Adrenal gland (tissue), 12 donors: ENCODE results near the gene LRRK2. TPM values are rescaled to one million over a fixed set of nuclear protein-coding genes. Genes with fewer than 3 reads are reported as not detected.

ENCODE experiments used
- DNase-seq, 7 donors: peaks; one replicate each; pipeline ENCODE4 v3.0.0-alpha.2; 2019 to 2020
- H3K27ac ChIP-seq, 5 donors: fragments of 200-600 bp; sonication (generic) in 4 of 5; 1 replicate in 3 of 5; 2 replicates in 2 of 5; pipeline versions ENCODE4 v1.5.1 to v1.8.0; 2016 to 2020; ENCODE audit warnings: mild to moderate bottlenecking in 1 of 5
- H3K27me3 ChIP-seq: fragments of 200-600 bp; 2 replicates; pipeline ENCODE4 v1.8.0; 2021
- H3K36me3 ChIP-seq, 2 donors: fragments of 200-600 bp; replicated peaks in 1 of 2; 1 replicate in 1 of 2; 2 replicates in 1 of 2; pipeline versions ENCODE4 v1.5.1 to v1.8.0; 2018 to 2022
- H3K4me1 ChIP-seq, 2 donors: fragments of 200-600 bp; replicated peaks in 1 of 2; 1 replicate in 1 of 2; 2 replicates in 1 of 2; pipeline versions ENCODE4 v1.5.1 to v1.8.0; 2018 to 2021
- H3K4me3 ChIP-seq, 4 donors: fragments of 200-600 bp; sonication (generic) in 3 of 4; one replicate each; pipeline ENCODE4 v1.5.1; 2016 to 2018
- H3K9me3 ChIP-seq, 3 donors: fragments of 200-600 bp; sonication (generic) in 1 of 3; replicated peaks in 1 of 3; 1 replicate in 2 of 3; 2 replicates in 1 of 3; pipeline versions ENCODE4 v1.5.1 to v1.8.0; 2016 to 2021
- CTCF ChIP-seq, 6 experiments: fragments of 450-650 bp in 4 of 6; fragments of 200-600 bp in 2 of 6; sonication (generic) in 1 of 6; IDR thresholded peaks; 1 replicate in 5 of 6; 2 replicates in 1 of 6; pipeline versions ENCODE4 v1.5.1 to v1.8.0; 2016 to 2021; ENCODE audit warnings: antibody characterized with exemption in 6 of 6, mild to moderate bottlenecking in 2 of 6, moderate library complexity in 1 of 6
- POLR2A ChIP-seq, 2 donors: fragments of 450-650 bp; IDR thresholded peaks; one replicate each; pipeline ENCODE4 v1.6.1; 2017; ENCODE audit warnings: antibody characterized with exemption in 2 of 2, mild to moderate bottlenecking in 2 of 2, moderate library complexity in 1 of 2
- WGBS, 4 donors: extraction: QIAGEN DNeasy Blood & Tissue Kit in 2 of 4; methylation state at CpG; one replicate each; pipeline versions ENCODE4 v1.1.5 to v1.1.7; 2013 to 2017; 5-methylcytosine and 5-hydroxymethylcytosine counted together
- intact Hi-C, 2 donors: fragments of 100-400 bp; cut with DNase I; formaldehyde crosslinking; loops; one replicate each; pipeline versions ENCODE4 v1.14.1 to v1.15.0; 2022 to 2023
- polyA plus RNA-seq, 3 donors: library from polyadenylated mRNA; stranded (reverse); fragments of 200-250 nt in 2 of 3; fragments of 350-450 nt in 1 of 3; fragmentation: Illumina TruSeq in 1 of 3; extraction: RNeasy Lipid Tissue Mini Kit (QIAGEN cat#74804) in 1 of 3; gene quantifications; one replicate each; pipeline ENCODE4 v1.2.3, GENCODE V29; 2013 to 2014
- total RNA-seq, 9 donors: library from RNA; depleted of rRNA in 4 of 9; stranded (reverse); fragments of >200 nt in 4 of 9; fragments of 120-200 nt in 1 of 9; fragmentation: NEBNext Ultra II Directional in 1 of 9; extraction: Animal tissue kit (Norgen Biotek cat#: 25700) in 1 of 9; gene quantifications; one replicate each; pipeline versions ENCODE4 v1.1.0 to v1.2.4, GENCODE V29; 2013 to 2023
- donor health status: healthy with polysubstance abuse.
- donor health status: Bipolar disorder and iron deficiency.
- donor health status: DM: yes; HTN: yes; CAD: no.
- donor health status: DM: no; HTN: no; CAD: no.
- donor health status: DM: no; HTN: no; CAD: no.
- donor health status: DM: yes; HTN: yes; CAD: no.

Gene LRRK2
- total and polyA plus RNA-seq, 12 donors: 2.6 to 25.6 (median 12.2) TPM

- intact Hi-C loops: no loop called here
- DNase-seq: no peak
- TF ChIP-seq CTCF (IDR thresholded peaks at IDR 0.05) (no peak), POLR2A (IDR thresholded peaks at IDR 0.05) (no peak)
- H3K27ac ChIP-seq: no peak overlapping the region
- H3K4me3 ChIP-seq: no peak overlapping the region
- no peaks in the 10 kb centered on the region for H3K36me3 ChIP-seq
- no peaks in the 10 kb centered on the region for H3K9me3 ChIP-seq
- H3K4me1 ChIP-seq: no peaks in the 10 kb centered on the region
- 78 to 84% (median 79%) methylated on average over 8 of the region's 8 CpGs for WGBS, 4 donors
- no peaks in the 10 kb centered on the region for H3K27me3 ChIP-seq
Observed at GRCh38 chr12:40405419-40405818, 180.6 kb downstream of the LRRK2 start.

Other genes with a start within 250 kb of the LRRK2 start
- 10 to 100 TPM; 13.6 to 49.1 (median 29.2) TPM for gene SLC2A13, start 118.9 kb upstream of the LRRK2 start, total RNA-seq
- 10 to 100 TPM in 1 of 3 donors, 1 to 10 TPM in 2; 3.5 to 11.3 (median 3.9) TPM for gene SLC2A13, start 118.9 kb upstream of the LRRK2 start, polyA plus RNA-seq